ENCODE data around the gene KLRC1.
"Not testable (repeated sequence)": the region's sequence is repeated elsewhere in the genome, so short reads cannot be mapped to it uniquely, and the experiment has no call there.

Gene KLRC1

DNA sequence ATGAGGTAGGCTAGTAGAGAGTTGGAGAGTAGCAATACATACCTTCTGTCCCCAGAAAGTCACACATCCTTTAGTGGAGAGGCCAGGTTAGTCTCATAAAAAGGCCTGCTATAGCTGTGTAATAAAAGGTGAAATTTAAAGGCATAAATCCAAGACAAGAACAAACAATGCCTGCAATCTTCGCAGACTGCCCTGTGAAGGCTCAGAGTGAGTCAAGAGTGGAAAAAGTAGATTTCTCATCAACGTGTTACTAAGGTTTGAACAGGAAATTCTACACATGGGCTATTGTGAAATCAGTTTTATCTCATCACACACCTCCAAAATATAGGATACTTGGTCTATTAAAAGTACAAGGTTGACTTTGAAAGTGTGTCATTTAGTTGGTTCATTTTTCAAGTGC lies at the start of gene KLRC1:
Gene KLRC1 (minus strand): TSS at position 222 of the 400 bp plus-strand sequence. CDS start 2,221 bp downstream, outside the sequence.
- no peak for DNase-seq (ENCODE audit: low spot score)

DNA sequence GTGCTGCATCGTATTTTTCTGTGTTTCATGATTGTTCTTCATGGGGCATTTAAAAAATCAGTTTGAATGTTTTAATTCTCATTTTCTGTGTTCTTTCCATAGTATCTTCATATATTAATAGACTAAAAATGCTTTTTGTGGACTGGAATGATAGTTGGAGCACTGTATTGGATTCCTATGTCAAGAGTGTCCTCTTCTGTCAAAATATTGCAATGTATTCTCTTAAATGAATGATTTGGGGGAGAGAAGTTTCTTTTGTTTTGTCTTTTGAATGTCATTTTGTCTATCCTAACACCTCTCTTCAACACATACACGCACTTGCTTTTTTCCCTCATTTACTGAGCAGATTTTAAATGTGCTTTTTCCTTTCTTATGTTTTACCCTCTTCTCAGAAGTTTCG lies 47.9 kb upstream of the KLRC1 start:
- DNase-seq (ENCODE audit: low spot score) = no peak

DNA sequence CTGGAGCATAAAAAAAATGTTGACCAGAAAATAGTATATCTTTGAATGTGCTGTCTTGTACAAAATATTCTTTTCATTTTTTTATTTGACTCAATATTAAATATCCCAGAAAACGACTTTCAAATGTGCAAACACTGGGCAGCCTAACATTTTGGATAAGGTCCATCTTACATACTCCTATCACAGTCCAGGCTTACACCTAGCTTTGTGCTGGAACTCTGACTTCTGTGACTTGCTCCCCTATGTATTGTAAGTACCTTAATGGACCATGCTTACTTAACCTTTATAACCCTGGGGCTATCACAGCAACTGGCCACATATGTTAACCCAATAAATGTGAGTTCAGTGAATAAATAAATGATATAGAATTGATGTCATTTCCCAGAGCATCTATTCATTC lies 44.9 kb upstream of the KLRC1 start:
- no peak for DNase-seq (ENCODE audit: low spot score)

DNA sequence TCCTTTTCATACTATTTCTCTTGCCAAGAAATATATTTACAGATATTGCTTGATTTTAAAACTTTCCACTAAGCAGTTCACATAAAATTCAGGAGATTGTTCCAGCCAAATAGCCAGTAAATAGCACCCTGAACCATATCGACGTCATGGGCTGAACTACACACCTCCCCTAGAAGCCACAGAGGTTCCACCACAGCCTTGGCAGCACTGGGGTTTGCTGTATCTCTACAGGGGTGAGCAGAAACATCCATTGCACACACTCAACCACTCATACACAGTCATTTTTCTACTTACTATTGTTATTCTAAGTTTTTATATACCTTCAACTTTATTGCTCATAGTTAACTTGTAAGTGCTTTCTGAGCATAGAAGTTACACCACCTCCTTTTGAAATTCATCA lies 44.4 kb upstream of the KLRC1 start:
- no peak for DNase-seq (ENCODE audit: low spot score)

DNA sequence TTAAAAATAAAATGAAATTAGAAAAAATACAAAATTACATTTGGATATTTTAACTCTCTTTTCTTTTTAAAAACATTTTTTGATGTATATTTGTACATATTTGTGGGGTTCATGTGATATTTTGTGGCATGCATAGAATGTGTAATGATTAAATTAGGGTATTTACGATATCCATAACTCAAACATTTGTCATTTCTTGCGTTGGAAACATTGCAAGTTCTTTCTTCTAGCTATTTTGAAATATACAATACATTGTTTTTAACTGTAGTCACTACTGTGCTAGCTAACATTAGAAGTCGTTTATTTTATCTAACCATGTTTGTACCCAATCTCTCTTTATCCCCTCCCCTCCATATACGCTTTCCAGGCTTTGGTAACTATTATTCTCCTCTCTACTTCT lies 38.6 kb upstream of the KLRC1 start:
- no peak for DNase-seq (ENCODE audit: low spot score)

DNA sequence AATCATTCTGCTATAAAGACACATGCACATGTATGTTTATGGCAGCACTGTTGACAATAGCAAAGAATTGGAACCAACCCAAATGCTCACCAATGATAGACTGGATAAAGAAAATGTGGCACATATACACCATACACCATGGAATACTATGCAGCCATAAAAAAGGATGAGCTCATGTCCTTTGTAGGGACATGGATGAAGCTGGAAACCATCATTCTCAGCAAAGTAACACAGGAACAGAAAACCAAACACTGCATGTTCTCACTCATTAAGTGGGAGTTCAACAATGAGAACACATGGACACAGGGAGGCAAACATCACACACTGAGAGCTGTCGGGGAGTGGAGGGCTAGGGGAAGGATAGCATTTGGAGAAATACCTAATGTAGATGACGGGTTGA lies 34.2 kb upstream of the KLRC1 start:
- not testable (repeated sequence) for DNase-seq (ENCODE audit: low spot score)

DNA sequence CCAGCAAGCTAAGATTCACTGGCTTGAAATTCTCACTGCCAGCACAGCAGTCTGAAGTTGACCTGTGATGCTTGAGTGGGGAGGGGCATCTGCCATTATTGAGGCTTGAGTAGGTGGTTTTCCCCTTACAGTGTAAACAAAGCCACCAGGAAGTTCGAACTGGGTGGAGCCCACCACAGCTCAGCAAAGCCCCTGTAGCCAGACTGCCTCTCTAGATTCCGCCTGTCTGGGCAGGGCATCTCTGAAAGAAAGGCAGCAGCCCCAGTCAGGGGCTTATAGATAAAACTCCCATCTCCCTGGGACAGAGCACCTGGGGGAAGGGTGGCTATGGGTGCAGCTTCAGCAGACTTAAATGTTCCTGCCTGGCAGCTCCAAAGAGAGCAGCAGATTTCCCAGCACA lies 28.7 kb upstream of the KLRC1 start:
- DNase-seq (ENCODE audit: low spot score) = not testable (repeated sequence)

DNA sequence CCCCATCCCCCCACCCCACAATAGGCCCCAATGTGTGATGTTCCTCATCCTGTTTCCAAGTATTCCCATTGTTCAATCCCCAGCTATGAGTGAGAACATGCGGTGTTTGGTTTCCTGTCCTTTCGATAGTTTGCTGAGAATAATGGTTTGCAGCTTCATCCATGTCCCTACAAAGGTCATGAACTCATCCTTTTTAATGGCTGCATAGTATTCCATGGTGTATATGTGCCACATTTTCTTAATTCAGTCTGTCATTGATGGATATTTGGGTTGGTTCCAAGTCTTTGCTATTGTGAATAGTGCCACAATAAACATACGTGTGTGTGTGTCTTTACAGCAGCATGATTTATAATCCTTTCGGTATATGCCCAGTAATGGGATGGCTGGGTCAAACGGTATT lies 19.6 kb upstream of the KLRC1 start:
- DNase-seq (ENCODE audit: low spot score) = not testable (repeated sequence)

DNA sequence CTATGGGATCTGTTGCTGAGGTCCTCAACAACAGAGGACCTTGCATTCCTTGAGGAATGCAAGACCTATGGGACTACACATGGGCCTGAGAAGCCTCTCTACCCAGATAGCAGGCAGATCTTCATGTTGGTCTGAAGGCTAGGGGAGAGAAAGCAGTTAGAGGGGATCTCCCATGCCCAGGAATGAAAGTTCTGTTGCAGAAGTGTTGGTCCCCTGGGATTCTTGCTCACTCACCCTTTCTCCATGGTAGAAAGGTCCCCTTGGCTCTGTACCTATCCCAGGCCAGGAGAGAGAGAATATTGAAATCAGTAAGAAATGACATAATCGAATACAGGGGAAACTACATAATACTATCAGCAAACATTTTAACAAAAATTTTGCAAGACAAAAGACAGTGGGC lies 16.5 kb upstream of the KLRC1 start:
- DNase-seq (ENCODE audit: low spot score) = no peak

DNA sequence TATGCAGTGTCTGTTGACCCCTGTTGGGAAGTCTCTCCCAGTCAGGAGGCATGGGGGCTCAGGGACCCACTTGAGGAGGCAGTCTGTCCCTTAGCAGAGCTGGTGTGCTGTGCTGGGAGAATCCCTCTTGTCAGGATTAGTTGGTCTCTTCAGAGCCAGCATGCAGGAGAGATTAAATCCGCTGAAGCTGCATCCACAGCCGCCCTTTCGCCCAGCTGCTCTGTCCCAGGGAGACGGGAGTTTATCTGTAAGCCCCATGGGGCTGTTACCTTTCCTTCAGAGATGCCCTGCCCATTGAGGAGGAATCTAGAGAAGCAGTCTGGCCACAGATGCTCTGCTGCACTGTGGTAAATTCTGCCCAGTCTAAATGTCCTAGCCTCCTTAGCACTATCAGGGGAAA lies 13.1 kb upstream of the KLRC1 start:
- no peak for DNase-seq (ENCODE audit: low spot score)

DNA sequence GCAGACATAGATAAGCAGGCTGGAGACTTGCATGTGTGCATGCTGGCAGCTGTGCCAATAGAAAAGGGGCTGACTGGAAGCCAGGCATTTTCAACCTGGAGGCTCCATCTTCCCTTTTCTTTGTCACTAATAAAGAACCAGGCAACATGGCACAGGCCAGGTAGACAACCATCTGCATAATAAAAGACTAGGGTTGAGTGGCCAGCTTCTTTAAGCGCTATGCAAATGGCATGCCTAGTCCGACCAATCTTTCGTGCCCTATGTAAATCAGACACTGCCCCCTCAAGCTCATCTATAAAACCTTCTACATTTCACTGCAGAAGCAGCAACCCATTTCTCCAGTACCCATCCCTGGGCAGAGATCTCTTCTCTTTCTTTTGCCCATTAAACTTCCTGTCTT lies 4.6 kb upstream of the KLRC1 start:
- DNase-seq (ENCODE audit: low spot score) = no peak

DNA sequence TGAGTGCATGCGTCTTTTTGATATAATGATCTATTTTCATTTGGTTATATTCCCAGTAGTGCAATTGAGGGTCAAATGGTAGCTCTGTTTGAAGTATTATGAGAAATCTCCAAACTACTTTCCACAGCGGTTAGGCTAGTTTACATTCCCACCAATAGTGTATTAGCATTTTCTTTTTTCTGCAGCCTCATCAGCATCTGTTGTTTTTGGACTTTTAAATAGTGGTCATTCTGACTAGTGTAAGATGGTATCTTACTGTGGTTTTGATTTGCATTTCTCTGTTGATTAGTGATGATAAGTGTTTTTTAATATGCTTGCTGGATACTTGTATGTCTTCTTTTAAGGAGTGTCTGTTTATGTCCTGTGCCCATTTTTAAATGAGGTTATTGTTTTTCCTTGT lies 3.7 kb upstream of the KLRC1 start:
- DNase-seq (ENCODE audit: low spot score) = no peak

DNA sequence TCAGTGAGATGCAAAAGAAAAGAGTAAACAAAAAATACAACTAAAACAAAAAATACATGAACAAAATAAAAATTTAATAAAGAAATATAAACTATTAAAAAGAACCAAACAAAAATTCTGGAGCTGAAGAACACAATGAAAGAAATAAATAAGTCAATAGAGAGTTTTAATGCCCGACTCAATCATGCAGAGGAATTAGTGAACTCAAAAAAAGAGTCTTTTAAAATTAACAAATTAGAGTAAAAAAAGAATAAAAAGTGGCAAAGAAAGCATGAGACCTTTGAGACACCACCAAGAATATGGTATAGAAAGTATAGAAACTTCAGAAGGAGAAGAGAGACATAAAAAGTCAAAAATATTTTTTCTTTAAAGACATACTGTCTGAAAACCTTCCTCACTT lies 2.6 kb upstream of the KLRC1 start:
- DNase-seq (ENCODE audit: low spot score) = no peak

DNA sequence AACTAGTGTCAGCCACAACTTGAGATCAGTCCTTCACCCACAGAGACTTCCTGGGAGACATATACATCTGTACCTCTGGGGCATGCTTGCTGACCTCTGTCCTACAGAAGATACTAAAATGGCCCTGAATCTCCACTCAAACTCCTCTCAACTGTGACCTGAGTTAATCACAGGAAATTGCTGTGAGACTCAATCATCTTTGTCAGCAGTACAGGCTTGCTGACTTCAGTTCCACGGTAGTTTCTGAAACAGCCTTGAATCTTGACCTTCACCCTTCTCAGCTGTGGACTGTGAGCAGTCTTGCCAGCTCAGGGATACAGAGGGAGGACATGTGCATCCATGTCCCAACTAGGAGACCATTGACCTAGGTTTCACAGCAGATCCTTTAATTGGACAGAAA lies 1.4 kb upstream of the KLRC1 start:
- no peak for DNase-seq (ENCODE audit: low spot score)

DNA sequence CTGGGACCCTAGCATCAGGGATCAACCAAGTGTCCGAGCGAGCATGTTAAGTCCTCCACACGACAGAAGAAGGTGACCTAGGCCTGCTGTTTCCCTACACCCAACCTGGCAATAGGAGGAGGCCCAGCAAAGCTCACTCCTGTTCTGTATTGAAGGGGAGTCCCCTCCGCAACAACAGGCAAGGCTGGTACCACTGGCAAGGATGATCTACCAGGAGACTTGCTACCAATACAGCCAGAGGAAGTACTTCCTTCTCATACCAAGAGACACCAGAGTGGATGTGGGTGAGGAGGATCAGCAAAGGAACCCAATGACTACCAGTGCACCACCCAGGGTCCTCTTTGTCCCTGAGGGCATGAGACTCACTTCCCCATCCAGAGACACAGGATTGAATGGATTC lies 4.9 kb downstream of the KLRC1 start:
- DNase-seq (ENCODE audit: low spot score) = no peak

DNA sequence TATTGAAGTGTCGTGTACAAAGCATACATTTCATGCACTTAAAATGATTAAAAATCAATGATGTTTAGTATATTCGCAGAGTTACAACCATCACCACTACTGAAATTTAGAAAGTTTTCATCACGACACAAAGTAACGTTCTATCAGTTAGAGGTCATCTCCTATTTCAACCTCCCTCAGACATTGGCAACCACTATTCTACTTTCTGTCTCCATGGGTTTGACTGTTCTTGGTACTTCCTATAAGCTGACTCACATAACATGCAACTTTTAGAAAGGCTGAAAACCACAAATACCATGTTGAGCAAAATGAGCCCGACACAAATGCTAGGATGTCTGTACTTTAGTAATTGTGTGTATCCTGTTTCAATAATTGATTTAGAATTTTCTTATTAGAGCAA lies 7.1 kb downstream of the KLRC1 start:
- not testable (repeated sequence) for DNase-seq (ENCODE audit: low spot score)

DNA sequence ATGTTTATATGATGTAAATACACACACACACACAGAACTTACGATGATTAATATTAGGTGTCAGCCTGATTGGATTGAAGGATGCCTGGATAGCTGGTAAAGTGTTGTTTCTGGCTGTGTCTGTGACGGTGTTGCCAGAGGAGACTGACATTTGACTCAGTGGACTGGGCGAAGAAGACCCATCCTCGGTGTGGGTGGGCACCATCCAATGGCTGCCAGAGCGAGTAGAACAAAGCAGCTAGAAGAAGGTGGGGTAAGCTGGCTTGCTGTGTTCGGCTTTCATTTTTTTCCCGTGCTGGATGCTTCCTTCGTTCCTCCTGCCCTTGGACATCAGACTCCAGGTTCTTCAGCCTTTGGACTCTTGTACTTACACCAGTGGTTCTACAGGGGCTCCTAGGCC lies 12.0 kb downstream of the KLRC1 start:
- DNase-seq (ENCODE audit: low spot score) = not testable (repeated sequence)

DNA sequence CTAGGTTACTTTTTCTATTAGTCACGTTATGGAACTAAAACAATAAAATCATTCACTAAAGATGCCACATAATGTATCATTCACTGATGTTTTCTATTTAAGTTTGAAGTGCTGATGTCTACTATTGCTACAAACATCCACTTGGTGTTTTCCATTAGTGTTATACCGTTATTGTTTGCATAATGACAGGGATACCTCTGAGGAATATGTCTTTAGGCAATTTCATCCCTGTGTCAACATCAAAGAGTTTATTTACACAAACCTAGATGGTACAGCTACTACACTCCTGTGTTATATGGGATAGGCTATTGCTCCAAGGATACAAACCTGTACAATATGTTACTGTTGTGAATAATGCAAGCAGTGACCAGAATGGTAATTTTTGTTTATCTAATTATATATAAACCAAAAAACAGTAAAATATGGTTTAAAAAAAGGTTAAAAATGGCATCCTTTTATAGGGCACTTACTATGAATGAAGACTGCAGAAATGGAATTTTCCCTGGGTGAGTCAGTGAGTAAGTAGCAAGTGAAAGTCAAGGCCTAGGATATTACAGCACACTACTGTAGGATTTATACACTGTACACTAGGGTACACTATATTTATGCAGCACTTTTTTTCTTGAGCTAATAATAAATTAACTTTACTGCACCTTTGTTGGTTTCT lies 13.4 kb downstream of the KLRC1 start:
- not testable (repeated sequence) for DNase-seq (ENCODE audit: low spot score)

DNA sequence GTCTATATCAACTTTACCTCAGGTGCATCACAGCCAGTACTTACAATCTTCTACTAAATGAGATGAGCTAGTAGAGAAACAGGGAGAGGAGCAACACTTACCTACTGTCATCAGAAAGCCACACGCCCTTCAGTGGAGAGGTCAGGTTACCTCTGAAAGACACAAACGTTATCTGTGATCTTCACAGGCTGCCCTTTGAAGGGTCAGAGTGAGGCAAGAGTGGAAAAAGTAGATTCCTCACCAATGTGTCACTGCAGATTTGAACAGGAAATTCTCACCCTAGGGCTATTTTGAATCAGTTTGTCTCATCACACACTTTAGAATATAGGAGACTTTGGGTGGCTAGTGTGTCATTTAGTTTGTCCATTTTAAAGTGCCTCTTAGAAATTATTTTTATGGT lies 15.6 kb downstream of the KLRC1 start:
- not testable (repeated sequence) for DNase-seq (ENCODE audit: low spot score)

DNA sequence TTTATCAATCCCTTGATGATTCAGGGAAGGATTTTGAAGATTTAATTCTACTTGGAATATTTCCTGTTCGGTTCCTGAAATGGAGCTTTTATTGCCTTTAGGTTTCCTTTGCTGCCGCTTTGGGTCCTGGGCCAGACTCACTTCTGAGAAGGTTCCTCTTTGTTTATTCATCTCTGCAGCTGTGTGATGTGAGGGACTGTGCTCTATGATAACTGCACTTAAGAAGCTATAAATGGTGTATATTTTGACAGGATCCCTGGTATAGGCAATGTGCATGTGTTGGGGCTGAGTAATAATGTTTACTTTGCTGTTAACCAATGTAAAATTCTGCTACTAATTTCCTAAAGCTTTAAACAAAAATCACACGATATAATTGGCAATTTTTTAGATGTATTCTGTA lies 17.4 kb downstream of the KLRC1 start, which contains the start of gene KLRC2:
Gene KLRC2 (minus strand): TSS at position 195 of the 400 bp plus-strand sequence. CDS start 24 bp downstream, at position 171.
- DNase-seq (ENCODE audit: low spot score) = not testable (repeated sequence)

DNA sequence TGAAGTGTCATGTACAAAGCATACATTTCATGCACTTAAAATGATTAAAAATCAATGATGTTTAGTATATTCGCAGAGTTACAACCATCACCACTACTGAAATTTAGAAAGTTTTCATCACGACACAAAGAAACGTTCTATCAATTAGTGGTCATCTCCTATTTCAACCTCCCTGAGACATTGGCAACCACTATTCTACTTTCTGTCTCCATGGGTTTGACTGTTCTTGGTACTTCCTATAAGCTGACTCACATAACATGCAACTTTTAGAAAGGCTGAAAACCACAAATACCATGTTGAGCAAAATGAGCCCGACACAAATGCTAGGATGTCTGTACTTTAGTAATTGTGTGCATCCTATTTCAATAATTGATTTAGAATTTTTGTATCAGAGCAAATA lies 22.6 kb downstream of the KLRC1 start:
- DNase-seq (ENCODE audit: low spot score) = not testable (repeated sequence)

DNA sequence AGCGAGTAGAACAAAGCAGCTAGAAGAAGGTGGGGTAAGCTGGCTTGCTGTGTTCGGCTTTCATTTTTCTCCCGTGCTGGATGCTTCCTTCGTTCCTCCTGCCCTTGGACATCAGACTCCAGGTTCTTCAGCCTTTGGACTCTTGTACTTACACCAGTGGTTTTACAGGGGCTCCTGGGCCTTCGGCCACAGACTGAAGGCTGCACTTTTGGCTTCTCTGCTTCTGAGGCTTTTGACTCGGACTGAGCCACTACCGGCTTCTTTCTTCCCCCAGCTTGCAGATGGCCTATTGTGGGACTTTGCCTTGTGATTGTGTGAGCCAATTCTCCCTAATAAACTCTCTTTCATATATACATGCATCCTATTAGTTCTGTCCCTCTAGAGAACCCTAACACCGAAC lies 27.2 kb downstream of the KLRC1 start:
- not testable (repeated sequence) for DNase-seq (ENCODE audit: low spot score)

DNA sequence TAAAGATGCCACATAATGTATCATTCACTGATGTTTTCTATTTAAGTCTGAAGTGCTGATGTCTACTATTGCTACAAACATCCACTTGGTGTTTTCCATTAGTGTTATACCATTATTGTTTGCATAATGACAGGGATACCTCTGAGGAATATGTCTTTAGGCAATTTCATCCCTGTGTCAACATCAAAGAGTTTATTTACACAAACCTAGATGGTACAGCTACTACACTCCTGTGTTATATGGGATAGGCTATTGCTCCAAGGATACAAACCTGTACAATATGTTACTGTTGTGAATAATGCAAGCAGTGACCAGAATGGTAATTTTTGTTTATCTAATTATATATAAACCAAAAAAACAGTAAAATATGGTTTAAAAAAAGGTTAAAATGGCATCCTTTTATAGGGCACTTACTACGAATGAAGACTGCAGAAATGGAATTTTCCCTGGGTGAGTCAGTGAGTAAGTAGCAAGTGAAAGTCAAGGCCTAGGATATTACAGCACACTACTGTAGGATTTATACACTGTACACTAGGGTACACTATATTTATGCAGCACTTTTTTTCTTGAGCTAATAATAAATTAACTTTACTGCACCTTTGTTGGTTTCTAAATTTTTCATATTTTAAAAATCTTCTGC lies 28.8 kb downstream of the KLRC1 start:
- DNase-seq (ENCODE audit: low spot score) = not testable (repeated sequence)

DNA sequence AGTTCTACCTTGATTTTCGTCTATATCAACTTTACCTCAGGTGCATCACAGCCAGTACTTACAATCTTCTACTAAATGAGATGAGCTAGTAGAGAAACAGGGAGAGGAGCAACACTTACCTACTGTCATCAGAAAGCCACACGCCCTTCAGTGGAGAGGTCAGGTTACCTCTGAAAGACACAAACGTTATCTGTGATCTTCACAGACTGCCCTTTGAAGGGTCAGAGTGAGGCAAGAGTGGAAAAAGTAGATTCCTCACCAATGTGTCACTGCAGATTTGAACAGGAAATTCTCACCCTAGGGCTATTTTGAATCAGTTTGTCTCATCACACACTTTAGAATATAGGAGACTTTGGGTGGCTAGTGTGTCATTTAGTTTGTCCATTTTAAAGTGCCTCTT lies 31.0 kb downstream of the KLRC1 start:
- DNase-seq (ENCODE audit: low spot score) = not testable (repeated sequence)
